Neural cell (in vitro differentiated cells): ENCODE data around the gene PSG6. TPM values are rescaled to one million over a fixed set of nuclear protein-coding genes. Genes with fewer than 3 reads are reported as not detected.
"Not testable (repeated sequence)": the region's sequence is repeated elsewhere in the genome, so short reads cannot be mapped to it uniquely, and the experiment has no call there.

Experiments used
- H2AFZ ChIP-seq: fragments of 200-600, 300-800 bp; sonication (generic), shearing (Covaris generic); 2 replicates; pipeline ENCODE4 v1.6.0; 2014; ENCODE audit warnings: low read depth, mild to moderate bottlenecking, antibody characterized with exemption, low read length, moderate library complexity
- H3F3A ChIP-seq: fragments of 200-600 bp; shearing (Covaris generic); 2 replicates; pipeline ENCODE4 v1.6.1; 2016; ENCODE audit warnings: mild to moderate bottlenecking, moderate library complexity, mixed read lengths, antibody characterized with exemption, low read length; ENCODE audit not compliant: insufficient read depth, poor library complexity, severe bottlenecking
- H3K27ac ChIP-seq: fragments of 200-600, 300-800 bp; sonication (generic), shearing (Covaris generic); 2 replicates; pipeline ENCODE4 v1.5.1; 2014; ENCODE audit warnings: mild to moderate bottlenecking, low read length, moderate library complexity
- H3K27me3 ChIP-seq: fragments of 300-800, 200-600 bp; sonication (generic), shearing (Covaris generic); 2 replicates; pipeline ENCODE4 v1.6.0; 2014; ENCODE audit warnings: mild to moderate bottlenecking, low read depth, low read length, moderate library complexity; ENCODE audit not compliant: insufficient read depth
- H3K36me3 ChIP-seq: fragments of 300-800, 200-600 bp; sonication (generic), shearing (Covaris generic); 2 replicates; pipeline ENCODE4 v1.5.1; 2014; ENCODE audit warnings: mild to moderate bottlenecking, antibody characterized with exemption, low read length, moderate library complexity; ENCODE audit not compliant: insufficient read depth
- H3K4me2 ChIP-seq: fragments of 300-800, 200-600 bp; sonication (generic), shearing (Covaris generic); 2 replicates; pipeline ENCODE4 v1.6.0; 2014; ENCODE audit warnings: mild to moderate bottlenecking, low read length
- H3K4me3 ChIP-seq: fragments of 300-800, 200-600 bp; sonication (generic), shearing (Covaris generic); 2 replicates; pipeline ENCODE4 v1.5.1; 2014; ENCODE audit warnings: mild to moderate bottlenecking, low read length, moderate library complexity
- H3K79me2 ChIP-seq: fragments of 200-600 bp; shearing (Covaris generic); replicated peaks from 2 replicates; pipeline ENCODE4 v1.6.0; 2014; ENCODE audit warnings: mild to moderate bottlenecking, low read length, moderate library complexity; ENCODE audit not compliant: insufficient read depth
- H3K9ac ChIP-seq: fragments of 300-800, 200-600 bp; sonication (generic), shearing (Covaris generic); 2 replicates; pipeline ENCODE4 v1.6.1; 2016; ENCODE audit warnings: mild to moderate bottlenecking, low read length, mixed read lengths
- H3K9me2 ChIP-seq: fragments of 200-600 bp; shearing (Covaris generic); 2 replicates; pipeline ENCODE4 v1.6.1; 2016; ENCODE audit warnings: mild to moderate bottlenecking, low read length, mixed read lengths; ENCODE audit not compliant: insufficient read depth
- H3K9me3 ChIP-seq: fragments of 200-600, 300-800 bp; sonication (generic), shearing (Covaris generic); 2 replicates; pipeline ENCODE4 v1.6.1; 2016; ENCODE audit warnings: mild to moderate bottlenecking, mixed run types, low read length, moderate library complexity, mixed read lengths
- H4K20me1 ChIP-seq: fragments of 200-600 bp; shearing (Covaris generic); 2 replicates; pipeline ENCODE4 v1.6.1; 2016; ENCODE audit warnings: mild to moderate bottlenecking, mixed run types; ENCODE audit not compliant: insufficient read depth
- EP300 ChIP-seq: fragments of 450-650 bp; conservative IDR thresholded peaks from 2 replicates; pipeline ENCODE4 v1.6.1; 2014; ENCODE audit warnings: antibody characterized with exemption, mild to moderate bottlenecking, moderate library complexity; ENCODE audit not compliant: poor library complexity, severe bottlenecking
- EZH2 ChIP-seq: fragments of 200-600, 300-800 bp; shearing (Covaris generic), sonication (generic); IDR thresholded peaks from 2 replicates; pipeline ENCODE4 v1.6.1; 2014; ENCODE audit warnings: antibody characterized with exemption, low read length, borderline replicate concordance, mild to moderate bottlenecking; ENCODE audit not compliant: insufficient read depth, poor library complexity, severe bottlenecking
- MXI1 ChIP-seq: fragments of 450-650 bp; conservative IDR thresholded peaks from 2 replicates; pipeline ENCODE4 v1.6.1; 2014; ENCODE audit warnings: antibody characterized with exemption, mild to moderate bottlenecking; ENCODE audit not compliant: poor library complexity, severe bottlenecking
- POLR2AphosphoS5 ChIP-seq: IDR thresholded peaks from 2 replicates; pipeline ENCODE4 v1.6.1; 2012
- RAD21 ChIP-seq: fragments of 450-650 bp; conservative IDR thresholded peaks from 2 replicates; pipeline ENCODE4 v1.6.1; 2014; ENCODE audit warnings: antibody characterized with exemption, mild to moderate bottlenecking, moderate library complexity
- SMC3 ChIP-seq: fragments of 450-650 bp; conservative IDR thresholded peaks from 2 replicates; pipeline ENCODE4 v1.6.1; 2014; ENCODE audit warnings: antibody characterized with exemption, mild to moderate bottlenecking, moderate library complexity; ENCODE audit not compliant: poor library complexity
- TAF1 ChIP-seq: IDR thresholded peaks from 2 replicates; pipeline ENCODE4 v1.6.1; 2012; ENCODE audit warnings: low read depth
- polyA plus RNA-seq: library from polyadenylated mRNA; depleted of rRNA; stranded (reverse); fragments of >200 nt; gene quantifications from 2 replicates; pipeline ENCODE4 v1.2.3, GENCODE V29; 2014
- TF ChIP-seq, protein P1 (sequence below): fragments of 450-650 bp; IDR thresholded peaks from 2 replicates; pipeline ENCODE4 v1.5.1; 2014; ENCODE audit warnings: antibody characterized with exemption, mild to moderate bottlenecking, moderate library complexity; ENCODE audit not compliant: poor library complexity, severe bottlenecking
- TF ChIP-seq, protein P2 (sequence below): IDR thresholded peaks from 2 replicates; pipeline ENCODE4 v1.6.1; 2012; ENCODE audit warnings: borderline replicate concordance

PSG6 gene
- polyA plus RNA-seq, 1 donor from 2014 or later = not detected

DNA sequence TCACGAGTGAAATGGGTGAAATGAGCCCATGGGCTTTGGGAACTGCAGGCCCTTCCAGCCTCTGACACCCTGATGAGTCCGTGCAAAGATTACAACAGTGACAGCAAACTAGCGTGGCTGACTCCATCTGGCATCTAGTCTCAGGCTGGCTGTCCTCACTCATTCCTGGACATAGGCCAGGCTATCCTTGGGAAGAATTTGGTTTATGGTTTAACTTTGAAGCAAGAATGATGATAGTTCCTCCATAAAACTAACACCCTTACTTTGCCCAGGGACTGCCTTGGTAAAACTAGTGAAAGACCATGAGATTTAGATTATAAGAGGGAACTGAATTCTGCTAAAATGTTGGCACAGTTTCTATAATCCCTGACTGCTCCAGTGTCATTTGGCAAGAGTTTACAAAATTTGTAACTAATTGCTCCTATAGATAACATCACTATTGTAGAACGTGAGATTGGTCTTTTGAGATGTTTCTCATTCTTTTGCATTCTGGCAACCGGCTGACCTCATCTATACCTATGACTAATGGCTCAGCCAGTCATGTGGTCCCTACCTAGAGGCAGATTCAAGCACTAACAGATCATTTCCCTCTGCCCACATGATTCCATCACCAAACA, 14.9 kb upstream of the PSG6 start:
- H3K27ac ChIP-seq, H3K27me3 ChIP-seq, H3K4me2 ChIP-seq, H3K9me3 ChIP-seq, H3K9me2 ChIP-seq, H3K79me2 ChIP-seq, H3K9ac ChIP-seq, H3K4me3 ChIP-seq, H4K20me1 ChIP-seq, H3F3A ChIP-seq, H2AFZ ChIP-seq, H3K36me3 ChIP-seq: not testable (repeated sequence)

DNA sequence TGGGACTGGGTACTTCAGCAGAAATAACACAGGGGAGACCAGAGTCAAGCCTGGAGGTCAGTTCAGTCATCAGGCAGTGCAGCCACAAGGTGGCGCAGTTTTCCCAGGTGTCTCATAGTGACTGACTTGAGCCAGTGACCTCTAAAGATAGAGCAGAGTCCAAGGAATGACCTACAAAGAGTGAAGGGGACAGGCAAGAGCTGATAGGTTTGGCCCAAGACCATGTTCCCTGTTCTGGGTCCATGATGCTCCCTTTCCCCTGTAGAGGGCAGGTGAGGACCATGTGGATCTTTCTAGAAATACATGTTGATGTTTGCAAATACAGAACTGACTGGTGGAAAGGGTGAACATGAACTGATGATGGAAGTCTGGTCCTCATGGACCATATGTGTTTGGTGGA, 12.5 kb upstream of the PSG6 start:
- H3K36me3 ChIP-seq, H3F3A ChIP-seq, H3K27me3 ChIP-seq, H3K4me2 ChIP-seq, H2AFZ ChIP-seq, H3K79me2 ChIP-seq, H3K9me2 ChIP-seq, H3K27ac ChIP-seq, H3K9me3 ChIP-seq, H4K20me1 ChIP-seq, H3K4me3 ChIP-seq, H3K9ac ChIP-seq: not testable (repeated sequence)

DNA sequence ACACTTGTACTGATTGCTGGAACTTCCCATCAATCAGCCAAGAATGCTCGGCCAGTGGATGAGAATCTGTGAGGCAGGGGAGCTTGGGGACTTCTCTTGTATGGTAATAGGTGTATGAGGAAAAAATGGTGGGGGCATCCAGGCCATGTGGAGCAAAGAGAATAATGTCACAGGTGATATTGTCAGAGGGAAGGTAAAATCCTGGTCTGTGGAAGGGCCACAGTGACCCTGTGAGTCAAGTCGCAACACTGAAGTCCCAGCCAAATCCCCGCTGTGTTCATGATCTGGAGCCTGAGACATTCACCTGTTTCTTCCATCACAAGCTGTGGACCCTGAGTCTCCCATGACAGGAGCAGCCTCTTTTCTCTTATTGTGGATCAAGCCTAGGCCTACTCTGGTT, 11.2 kb upstream of the PSG6 start:
- H3F3A ChIP-seq = no peaks in the 10 kb centered on the region
- H4K20me1 ChIP-seq = no peaks in the 10 kb centered on the region
- H3K4me3 ChIP-seq = no peak overlapping the region
- TF ChIP-seq EP300 = no peak
- TF ChIP-seq RAD21 = no peak
- TF ChIP-seq, protein P1, sequence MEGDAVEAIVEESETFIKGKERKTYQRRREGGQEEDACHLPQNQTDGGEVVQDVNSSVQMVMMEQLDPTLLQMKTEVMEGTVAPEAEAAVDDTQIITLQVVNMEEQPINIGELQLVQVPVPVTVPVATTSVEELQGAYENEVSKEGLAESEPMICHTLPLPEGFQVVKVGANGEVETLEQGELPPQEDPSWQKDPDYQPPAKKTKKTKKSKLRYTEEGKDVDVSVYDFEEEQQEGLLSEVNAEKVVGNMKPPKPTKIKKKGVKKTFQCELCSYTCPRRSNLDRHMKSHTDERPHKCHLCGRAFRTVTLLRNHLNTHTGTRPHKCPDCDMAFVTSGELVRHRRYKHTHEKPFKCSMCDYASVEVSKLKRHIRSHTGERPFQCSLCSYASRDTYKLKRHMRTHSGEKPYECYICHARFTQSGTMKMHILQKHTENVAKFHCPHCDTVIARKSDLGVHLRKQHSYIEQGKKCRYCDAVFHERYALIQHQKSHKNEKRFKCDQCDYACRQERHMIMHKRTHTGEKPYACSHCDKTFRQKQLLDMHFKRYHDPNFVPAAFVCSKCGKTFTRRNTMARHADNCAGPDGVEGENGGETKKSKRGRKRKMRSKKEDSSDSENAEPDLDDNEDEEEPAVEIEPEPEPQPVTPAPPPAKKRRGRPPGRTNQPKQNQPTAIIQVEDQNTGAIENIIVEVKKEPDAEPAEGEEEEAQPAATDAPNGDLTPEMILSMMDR = no peak
- no peak for TF ChIP-seq MXI1
- no peak for TF ChIP-seq POLR2AphosphoS5
- no peak for TF ChIP-seq EZH2
- no peak for TF ChIP-seq SMC3
- TF ChIP-seq, protein P2, sequence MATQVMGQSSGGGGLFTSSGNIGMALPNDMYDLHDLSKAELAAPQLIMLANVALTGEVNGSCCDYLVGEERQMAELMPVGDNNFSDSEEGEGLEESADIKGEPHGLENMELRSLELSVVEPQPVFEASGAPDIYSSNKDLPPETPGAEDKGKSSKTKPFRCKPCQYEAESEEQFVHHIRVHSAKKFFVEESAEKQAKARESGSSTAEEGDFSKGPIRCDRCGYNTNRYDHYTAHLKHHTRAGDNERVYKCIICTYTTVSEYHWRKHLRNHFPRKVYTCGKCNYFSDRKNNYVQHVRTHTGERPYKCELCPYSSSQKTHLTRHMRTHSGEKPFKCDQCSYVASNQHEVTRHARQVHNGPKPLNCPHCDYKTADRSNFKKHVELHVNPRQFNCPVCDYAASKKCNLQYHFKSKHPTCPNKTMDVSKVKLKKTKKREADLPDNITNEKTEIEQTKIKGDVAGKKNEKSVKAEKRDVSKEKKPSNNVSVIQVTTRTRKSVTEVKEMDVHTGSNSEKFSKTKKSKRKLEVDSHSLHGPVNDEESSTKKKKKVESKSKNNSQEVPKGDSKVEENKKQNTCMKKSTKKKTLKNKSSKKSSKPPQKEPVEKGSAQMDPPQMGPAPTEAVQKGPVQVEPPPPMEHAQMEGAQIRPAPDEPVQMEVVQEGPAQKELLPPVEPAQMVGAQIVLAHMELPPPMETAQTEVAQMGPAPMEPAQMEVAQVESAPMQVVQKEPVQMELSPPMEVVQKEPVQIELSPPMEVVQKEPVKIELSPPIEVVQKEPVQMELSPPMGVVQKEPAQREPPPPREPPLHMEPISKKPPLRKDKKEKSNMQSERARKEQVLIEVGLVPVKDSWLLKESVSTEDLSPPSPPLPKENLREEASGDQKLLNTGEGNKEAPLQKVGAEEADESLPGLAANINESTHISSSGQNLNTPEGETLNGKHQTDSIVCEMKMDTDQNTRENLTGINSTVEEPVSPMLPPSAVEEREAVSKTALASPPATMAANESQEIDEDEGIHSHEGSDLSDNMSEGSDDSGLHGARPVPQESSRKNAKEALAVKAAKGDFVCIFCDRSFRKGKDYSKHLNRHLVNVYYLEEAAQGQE = no peak
- no peak for TF ChIP-seq TAF1
- no peak overlapping the region for H2AFZ ChIP-seq
- H3K9me3 ChIP-seq = no peaks in the 10 kb centered on the region
- H3K9me2 ChIP-seq = no peaks in the 10 kb centered on the region
- H3K79me2 ChIP-seq = no peaks in the 10 kb centered on the region
- H3K4me2 ChIP-seq = no peak overlapping the region
- no peaks in the 10 kb centered on the region for H3K36me3 ChIP-seq
- no peak overlapping the region for H3K9ac ChIP-seq
- H3K27me3 ChIP-seq = no peaks in the 10 kb centered on the region
- no peak overlapping the region for H3K27ac ChIP-seq
